K562 (cell line): Measurements from ENCODE around the gene DNAAF1. TPM values are rescaled to one million over a fixed set of nuclear protein-coding genes. Genes with fewer than 3 reads are reported as not detected.

Source experiments
- ADNP ChIP-seq: fragments of 200-800 bp; sonication (Bioruptor generic); IDR thresholded peaks from 2 replicates; pipeline ENCODE4 v1.6.1; 2016; ENCODE audit warnings: missing genetic modification characterization, missing compliant biosample characterization
- ARID3B ChIP-seq: fragments of 250-450 bp; sonication (Bioruptor Pico); IDR thresholded peaks from 2 replicates; pipeline ENCODE4 v1.4.0; 2020; ENCODE audit warnings: borderline replicate concordance
- BMI1 ChIP-seq: fragments of 150-350 bp; IDR thresholded peaks from 2 replicates; pipeline ENCODE4 v1.6.1; 2014; ENCODE audit warnings: low read length
- CGGBP1 ChIP-seq: fragments of 250-450 bp; sonication (Bioruptor Pico); IDR thresholded peaks from 2 replicates; pipeline ENCODE4 v1.9.0; 2021; ENCODE audit warnings: mild to moderate bottlenecking
- HEY1 ChIP-seq: fragments of 250-450 bp; sonication (Bioruptor Pico); IDR thresholded peaks from 2 replicates; pipeline ENCODE4 v1.5.0; 2020; ENCODE audit warnings: mild to moderate bottlenecking, moderate library complexity, borderline replicate concordance
- HMG20B ChIP-seq: fragments of 250-450 bp; sonication (Bioruptor Pico); IDR thresholded peaks from 2 replicates; pipeline ENCODE4 v1.5.0; 2021; ENCODE audit warnings: mild to moderate bottlenecking
- HOXB6 ChIP-seq: fragments of 250-450 bp; sonication (Bioruptor Pico); IDR thresholded peaks from 2 replicates; pipeline ENCODE4 v1.5.1; 2022; ENCODE audit warnings: mild to moderate bottlenecking, borderline replicate concordance
- NBN ChIP-seq: fragments of 450-650 bp; IDR thresholded peaks from 2 replicates; pipeline ENCODE4 v1.6.1; 2016; ENCODE audit warnings: low read depth, mild to moderate bottlenecking
- NCOA2 ChIP-seq, 2 experiments: fragments of 450-650 bp; IDR thresholded peaks; 2 replicates each; pipeline ENCODE4 v1.6.1; 2018; ENCODE audit warnings: mild to moderate bottlenecking in 2 of 2, moderate library complexity in 1 of 2; ENCODE audit not compliant: partially characterized antibody in 2 of 2
- NKRF ChIP-seq: fragments of 450-650 bp; IDR thresholded peaks from 2 replicates; pipeline ENCODE4 v1.6.1; 2016; ENCODE audit warnings: borderline replicate concordance
- NUFIP1 ChIP-seq: fragments of 450-650 bp; IDR thresholded peaks from 2 replicates; pipeline ENCODE4 v1.6.1; 2018; ENCODE audit not compliant: partially characterized antibody
- PTBP1 ChIP-seq: fragments of 200-400 bp; formaldehyde crosslinking; IDR thresholded peaks from 2 replicates; pipeline ENCODE4 v1.6.1; 2017; ENCODE audit warnings: low read depth, low read length
- RBFOX2 ChIP-seq: fragments of 200-400 bp; formaldehyde crosslinking; IDR thresholded peaks from 2 replicates; pipeline ENCODE4 v1.6.1; 2017; ENCODE audit warnings: low read depth, mild to moderate bottlenecking, low read length, moderate library complexity
- SMARCA5 ChIP-seq: fragments of 450-650 bp; IDR thresholded peaks from 2 replicates; pipeline ENCODE4 v1.6.1; 2016
- TCF15 ChIP-seq: fragments of 250-450 bp; sonication (Bioruptor Pico); IDR thresholded peaks from 2 replicates; pipeline ENCODE4 v1.8.0; 2022; ENCODE audit warnings: moderate library complexity, mild to moderate bottlenecking, inconsistent platforms
- TCF7 ChIP-seq: sonication (generic); IDR thresholded peaks from 2 replicates; pipeline ENCODE4 v1.6.1; 2016; ENCODE audit warnings: antibody characterized with exemption, borderline replicate concordance
- TEAD2 ChIP-seq: fragments of 450-650 bp; IDR thresholded peaks from 2 replicates; pipeline ENCODE4 v1.6.1; 2016; ENCODE audit warnings: missing genetic modification characterization, control low read depth, missing compliant biosample characterization
- XRCC5 ChIP-seq: fragments of 200-400 bp; formaldehyde crosslinking; IDR thresholded peaks from 2 replicates; pipeline ENCODE4 v1.6.1; 2017; ENCODE audit warnings: low read depth, mild to moderate bottlenecking, low read length
- ZBTB26 ChIP-seq: fragments of 450-650 bp; formaldehyde crosslinking; IDR thresholded peaks from 2 replicates; pipeline ENCODE4 v1.4.0; 2022; ENCODE audit warnings: missing genetic modification characterization
- ZBTB33 ChIP-seq: sonication (generic); formaldehyde crosslinking; IDR thresholded peaks from 2 replicates; pipeline ENCODE4 v1.8.1; 2023; ENCODE audit warnings: mild to moderate bottlenecking, missing genetic modification reagents
- ZNF174 ChIP-seq: fragments of 250-450 bp; sonication (Bioruptor Pico); IDR thresholded peaks from 2 replicates; pipeline ENCODE4 v1.4.0; 2020; ENCODE audit warnings: mild to moderate bottlenecking
- polyA plus RNA-seq, 8 experiments: library from polyadenylated mRNA; depleted of rRNA in 4 of 8; stranded (reverse) in 5 of 8; unstranded in 3 of 8; fragments of >200 nt; fragmentation: Nextera tagmentation in 2 of 8; fragmentation: Illumina TruSeq in 1 of 8; extraction: Ambion mirVana in 2 of 8; extraction: Trizol in 1 of 8; gene quantifications; 2 replicates each; pipeline versions ENCODE4 v1.2.1 to v1.2.3, GENCODE V29; 2011 to 2014; ENCODE audit warnings: inconsistent platforms in 1 of 8, missing spikeins in 1 of 8
- total RNA-seq, 7 experiments: library from RNA; depleted of rRNA in 6 of 7; stranded (reverse); fragments of >200 nt in 6 of 7; fragmentation: Illumina TruSeq in 2 of 7; extraction: Trizol in 2 of 7; gene quantifications; 2 replicates each; pipeline versions ENCODE4 v1.2.1 to v1.2.3, GENCODE V29; 2011 to 2021; ENCODE audit warnings: low replicate concordance in 1 of 7

DNAAF1 gene
- total and polyA plus RNA-seq, 9 of the 15 experiments (the other 6 are each of a cell fraction or from before 2014, with no cell fraction given), result 0.01 TPM; not detected in 8

GRCh38 chr16:84138824-84139627 is 6.1 kb upstream of the DNAAF1 start (continued):
- TF ChIP-seq CGGBP1 (CRISPR knock-in tag) (no peak), NCOA2 (IDR thresholded peaks at IDR 0.05; ENCODE audit: partially characterized antibody in 2 of 2) (no peak), ARID3B (no peak), RBFOX2 (peak; percentile 68), ADNP (tag) (no peak), HMG20B (CRISPR knock-in tag) (no peak), ZBTB26 (peak; percentile 90), TCF15 (peak; percentile 81), HEY1 (CRISPR knock-in tag) (no peak), TEAD2 (tag) (no peak), NKRF (0 out of 2 replicates have a peak, but pooled peaks have one; percentile 62), TCF7 (peak; percentile 97), ZNF174 (CRISPR knock-in tag) (no peak), ZBTB33 (CRISPR knock-in tag) (no peak), PTBP1 (no peak), NUFIP1 (no peak), HOXB6 (CRISPR knock-in tag) (0 out of 2 replicates have a peak, but pooled peaks have one; percentile 44), XRCC5 (peak; percentile 56; the same call in 1 of the 2 replicates), NBN (peak; percentile 72), BMI1 (no peak), SMARCA5 (peak; percentile 52; the same call in 1 of the 2 replicates)
